Measurements from ENCODE around the gene SLC39A7.

DNA sequence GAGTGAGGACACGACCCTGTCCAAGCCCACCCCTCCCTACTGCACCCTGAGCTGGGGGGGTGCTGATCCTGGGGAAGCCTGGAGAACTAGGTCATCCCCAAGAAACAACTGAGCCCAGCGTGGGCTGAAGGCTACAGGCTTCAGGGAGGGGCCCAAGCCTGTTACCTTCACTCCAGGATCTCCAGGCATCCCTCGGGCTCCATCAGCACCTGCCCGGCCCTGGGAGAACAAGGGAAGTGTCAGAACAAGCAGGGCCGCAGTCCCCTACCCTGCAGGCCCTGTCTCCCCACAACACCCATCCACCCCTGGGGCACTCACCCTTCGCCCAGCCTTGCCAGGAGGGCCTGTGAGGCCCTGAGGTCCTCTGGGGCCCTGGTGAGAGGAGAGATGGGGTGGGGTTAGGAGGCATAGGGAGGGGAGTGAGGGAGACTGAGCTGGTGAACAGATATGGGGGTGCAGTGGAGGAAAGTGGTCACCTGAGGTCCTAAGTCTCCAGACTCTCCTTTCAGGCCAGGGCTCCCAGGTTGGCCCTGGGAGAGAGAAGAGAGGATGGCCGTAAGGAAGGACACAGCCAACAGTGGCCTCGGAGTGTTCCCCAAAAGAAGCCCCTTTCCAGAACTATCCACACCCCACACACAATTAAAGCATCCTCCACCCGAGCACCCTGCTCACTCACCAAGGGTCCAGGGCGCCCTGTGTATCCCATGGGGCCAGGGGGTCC, 21.8 kb upstream of the SLC39A7 start:
- TF ChIP-seq POLR2A (IDR thresholded peaks at IDR 0.05; ENCODE audit: low read depth, low read length) (no peak), FOS (IDR thresholded peaks at IDR 0.05; ENCODE audit: borderline replicate concordance, insufficient read depth, low read length) (no peak), POLR2AphosphoS5 (IDR thresholded peaks at IDR 0.05; ENCODE audit: insufficient read depth, low read depth, low read length) (no peak), EZH2 (IDR thresholded peaks at IDR 0.05; ENCODE audit: borderline replicate concordance, low read depth, low read length, severe bottlenecking) (no peak), MYC (IDR thresholded peaks at IDR 0.05; ENCODE audit: low read depth, low read length) (no peak), JUN (IDR thresholded peaks at IDR 0.05; ENCODE audit: borderline replicate concordance, insufficient read depth, insufficient read length, low read depth) (no peak), MAX (IDR thresholded peaks at IDR 0.05; ENCODE audit: insufficient read depth, insufficient read length) (no peak)
- TF ChIP-seq, protein P1, sequence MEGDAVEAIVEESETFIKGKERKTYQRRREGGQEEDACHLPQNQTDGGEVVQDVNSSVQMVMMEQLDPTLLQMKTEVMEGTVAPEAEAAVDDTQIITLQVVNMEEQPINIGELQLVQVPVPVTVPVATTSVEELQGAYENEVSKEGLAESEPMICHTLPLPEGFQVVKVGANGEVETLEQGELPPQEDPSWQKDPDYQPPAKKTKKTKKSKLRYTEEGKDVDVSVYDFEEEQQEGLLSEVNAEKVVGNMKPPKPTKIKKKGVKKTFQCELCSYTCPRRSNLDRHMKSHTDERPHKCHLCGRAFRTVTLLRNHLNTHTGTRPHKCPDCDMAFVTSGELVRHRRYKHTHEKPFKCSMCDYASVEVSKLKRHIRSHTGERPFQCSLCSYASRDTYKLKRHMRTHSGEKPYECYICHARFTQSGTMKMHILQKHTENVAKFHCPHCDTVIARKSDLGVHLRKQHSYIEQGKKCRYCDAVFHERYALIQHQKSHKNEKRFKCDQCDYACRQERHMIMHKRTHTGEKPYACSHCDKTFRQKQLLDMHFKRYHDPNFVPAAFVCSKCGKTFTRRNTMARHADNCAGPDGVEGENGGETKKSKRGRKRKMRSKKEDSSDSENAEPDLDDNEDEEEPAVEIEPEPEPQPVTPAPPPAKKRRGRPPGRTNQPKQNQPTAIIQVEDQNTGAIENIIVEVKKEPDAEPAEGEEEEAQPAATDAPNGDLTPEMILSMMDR (IDR thresholded peaks at IDR 0.05; ENCODE audit: extremely low read depth in 1 of 2, insufficient read depth in 1 of 2, low read depth in 1 of 2, low read length in 2 of 2): no peak

Measured in endothelial cell of umbilical vein (primary cell).